Measurements from ENCODE around the gene AHNAK. TPM values are rescaled to one million over a fixed set of nuclear protein-coding genes. Genes with fewer than 3 reads are reported as not detected.
"Not testable (repeated sequence)": the region's sequence is repeated elsewhere in the genome, so short reads cannot be mapped to it uniquely, and the experiment has no call there.

The AHNAK gene
- total RNA-seq, 1 experiment from 2014 or later, result 60.1 TPM

- peak; percentile 99 for DNase-seq (ENCODE audit: low spot score)
Observed at GRCh38 chr11:62573592-62574362, 27.2 kb upstream of the AHNAK start, which contains the start of gene EEF1G. EEF1G (minus strand) TSS chr11:62573891; CDS start chr11:62573842, 49 bp downstream.

GRCh38 chr11:62573006-62573591 lies 26.5 kb upstream of the AHNAK start:
- DNase-seq (ENCODE audit: low spot score), result no peak

- DNase-seq (ENCODE audit: low spot score), result no peak
Observed at GRCh38 chr11:62572431-62572830, 25.8 kb upstream of the AHNAK start.

GRCh38 chr11:62571493-62571892 lies 24.9 kb upstream of the AHNAK start:
- not testable (repeated sequence) for DNase-seq (ENCODE audit: low spot score)

GRCh38 chr11:62570903-62571302 lies 24.3 kb upstream of the AHNAK start:
- not testable (repeated sequence) for DNase-seq (ENCODE audit: low spot score)

GRCh38 chr11:62569611-62570010 lies 23.0 kb upstream of the AHNAK start:
- no peak for DNase-seq (ENCODE audit: low spot score)

- DNase-seq (ENCODE audit: low spot score), result no peak
Observed at GRCh38 chr11:62567018-62567633, 20.5 kb upstream of the AHNAK start.

- no peak for DNase-seq (ENCODE audit: low spot score)
Observed at GRCh38 chr11:62566247-62566646, 19.6 kb upstream of the AHNAK start.

GRCh38 chr11:62565100-62565802 lies 18.6 kb upstream of the AHNAK start:
- no peak for DNase-seq (ENCODE audit: low spot score)

GRCh38 chr11:62561677-62562230 lies 15.1 kb upstream of the AHNAK start:
- DNase-seq (ENCODE audit: low spot score), result not testable (repeated sequence)

GRCh38 chr11:62560566-62561103 lies 14.0 kb upstream of the AHNAK start:
- DNase-seq (ENCODE audit: low spot score), result peak; percentile 96

GRCh38 chr11:62559626-62560025 lies 13.0 kb upstream of the AHNAK start:
- DNase-seq (ENCODE audit: low spot score), result not testable (repeated sequence)

GRCh38 chr11:62559204-62559603 lies 12.6 kb upstream of the AHNAK start:
- no peak for DNase-seq (ENCODE audit: low spot score)

- no peak for DNase-seq (ENCODE audit: low spot score)
Observed at GRCh38 chr11:62558669-62559068, 12.1 kb upstream of the AHNAK start.

GRCh38 chr11:62556875-62557631 lies 10.4 kb upstream of the AHNAK start:
- peak; percentile 67 for DNase-seq (ENCODE audit: low spot score)

- DNase-seq (ENCODE audit: low spot score), result peak; percentile 98
Observed at GRCh38 chr11:62556108-62556874, 9.7 kb upstream of the AHNAK start.

- no peak for DNase-seq (ENCODE audit: low spot score)
Observed at GRCh38 chr11:62555464-62556107, 9.0 kb upstream of the AHNAK start.

- DNase-seq (ENCODE audit: low spot score), result no peak
Observed at GRCh38 chr11:62554387-62555167, 8.0 kb upstream of the AHNAK start.
